Mucosa of descending colon (tissue), 3 donors: ENCODE results near the gene TSSK2. TPM values are rescaled to one million over a fixed set of nuclear protein-coding genes. Genes with fewer than 3 reads are reported as not detected.
A peak's percentile ranks its signal among the peaks of the same experiment; 100 is the strongest.

Experiments
- ATAC-seq: fragments of 200-7000 bp; cut with Tn5 transposase; one replicate; pipeline ENCODE4 v1.9.1; 2020; ENCODE audit warnings: mild to moderate bottlenecking, moderate library complexity
- DNase-seq, 3 donors: peaks; one replicate each; pipeline ENCODE4 v3.0.0-alpha.2; 2020
- H3K36me3 ChIP-seq: fragments of 200-600 bp; one replicate; pipeline ENCODE4 v1.8.0; 2021; ENCODE audit warnings: low read depth, mild to moderate bottlenecking
- H3K4me1 ChIP-seq: fragments of 200-600 bp; one replicate; pipeline ENCODE4 v1.8.0; 2021; ENCODE audit warnings: low read depth, mild to moderate bottlenecking
- H3K4me3 ChIP-seq: fragments of 200-600 bp; one replicate; pipeline ENCODE4 v1.8.0; 2021; ENCODE audit warnings: mild to moderate bottlenecking
- H3K9me3 ChIP-seq: fragments of 200-600 bp; one replicate; pipeline ENCODE4 v1.8.0; 2021; ENCODE audit warnings: mild to moderate bottlenecking
- CTCF ChIP-seq: fragments of 200-600 bp; IDR thresholded peaks from one replicate; pipeline ENCODE4 v1.8.0; 2022; ENCODE audit warnings: antibody characterized with exemption, mild to moderate bottlenecking
- intact Hi-C, 2 donors: fragments of 100-400 bp; cut with DNase I in 1 of 2; cut with micrococcal nuclease in 1 of 2; formaldehyde crosslinking; loops; one replicate each; pipeline versions ENCODE4 v1.11.0 to v1.11.1; 2022; cut with DNase I, micrococcal nuclease
- total RNA-seq, 3 donors: library from RNA; stranded (reverse); fragmentation: NEBNext Ultra II Directional in 2 of 3; extraction: Animal tissue kit (Norgen Biotek cat#: 25700) in 2 of 3; gene quantifications; one replicate each; pipeline versions ENCODE4 v1.2.1 to v1.2.4, GENCODE V29; 2021 to 2023
- donor health status: DM: no; HTN: no; CAD: no; lungs with moderate emphysema.
- donor health status: DM: no; HTN: no; CAD: no.
- donor health status: DM: no; HTN: yes; CAD: no.

Gene TSSK2
- total RNA-seq, 3 donors from 2014 or later = not detected

DNA sequence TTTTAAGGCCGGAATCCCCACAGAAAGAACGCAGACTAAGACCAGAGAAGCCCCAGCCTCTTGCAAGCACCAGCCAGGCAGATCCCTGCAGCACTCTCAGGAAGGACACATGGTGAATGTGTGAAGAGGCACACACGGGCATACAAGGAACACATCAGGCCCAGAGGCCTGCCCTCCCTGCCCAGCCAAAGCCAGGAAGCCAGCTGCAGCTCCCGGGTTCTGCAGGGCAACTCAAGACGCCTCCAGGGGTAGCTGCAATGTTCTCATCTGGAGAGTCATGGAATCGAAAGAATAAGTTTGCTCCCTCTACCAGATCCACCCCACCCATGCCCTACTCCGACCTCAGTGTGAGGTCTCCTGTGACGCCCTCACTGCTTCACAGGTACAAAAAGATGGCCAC is 11.2 kb upstream of the TSSK2 start:
- H3K4me1 ChIP-seq = peaks cover 52% of the 10 kb centered on the region
- TF ChIP-seq CTCF = no peak
- H3K36me3 ChIP-seq = no peaks in the 10 kb centered on the region
- intact Hi-C loops = no loop called here
- H3K9me3 ChIP-seq = no peaks in the 10 kb centered on the region
- H3K4me3 ChIP-seq = no peak overlapping the region
- ATAC-seq (no peak), DNase-seq (no peak)

DNA sequence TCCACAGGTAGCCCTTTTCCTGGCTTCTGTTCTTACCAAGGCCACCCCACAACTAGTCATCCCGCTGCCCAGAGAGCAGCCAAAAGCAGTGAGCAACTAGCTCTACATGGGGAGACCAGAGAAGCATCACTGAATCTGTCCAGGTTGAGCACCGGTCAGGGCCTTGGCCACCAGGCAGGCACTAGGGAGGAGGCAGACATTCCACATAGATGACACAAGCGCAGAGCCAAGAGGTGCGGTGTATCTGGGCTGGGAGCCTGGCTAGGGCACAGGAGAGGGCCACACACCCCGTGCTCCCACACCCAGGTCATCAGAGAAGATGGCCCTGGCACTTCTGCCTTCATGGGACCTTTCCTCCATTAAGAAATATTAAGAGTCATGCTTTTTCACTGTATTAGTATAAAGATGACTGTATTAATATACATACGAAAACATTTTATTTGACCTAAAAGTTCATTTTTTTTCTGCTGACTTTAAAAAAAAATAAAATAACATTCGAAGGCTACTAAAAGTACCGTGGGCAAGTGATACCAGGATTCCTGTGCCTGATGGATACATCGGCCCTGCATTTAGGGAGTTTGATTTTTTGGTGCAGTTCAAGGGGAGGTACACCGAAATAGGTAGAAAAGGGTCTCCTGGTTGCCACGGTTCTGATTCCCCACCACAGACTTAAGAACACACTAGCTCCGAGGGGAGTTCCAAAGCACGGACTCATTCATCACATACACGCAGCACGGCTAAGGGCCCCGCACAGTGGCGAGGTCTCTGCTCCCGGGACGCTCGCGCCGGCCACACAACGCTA is 10.1 kb upstream of the TSSK2 start:
- TF ChIP-seq CTCF = no peak
- DNase-seq (peak; percentile 68 to 78 (median 76)), ATAC-seq (peak; percentile 57)
- no peaks in the 10 kb centered on the region for H3K36me3 ChIP-seq
- peak overlapping the region; percentile 88 for H3K4me3 ChIP-seq
- H3K9me3 ChIP-seq = no peaks in the 10 kb centered on the region
- intact Hi-C loops = no loop called here
- peaks cover 52% of the 10 kb centered on the region for H3K4me1 ChIP-seq

- Histone ChIP-seq H3K36me3 (no peaks in the 10 kb centered on the region), H3K4me3 (peak overlapping the region; percentile 88), H3K4me1 (peaks cover 48% of the 10 kb centered on the region), H3K9me3 (no peaks in the 10 kb centered on the region)
- DNase-seq (peak; percentile 59 to 77 (median 75)), ATAC-seq (peak; percentile 57)
- intact Hi-C loops = no loop called here
- TF ChIP-seq CTCF = no peak
Observed at GRCh38 chr22:19121631-19122142, 9.4 kb upstream of the TSSK2 start.

- intact Hi-C loops = no loop called here
- peak; percentile 93 for ATAC-seq
- Histone ChIP-seq H3K9me3 (no peaks in the 10 kb centered on the region), H3K4me1 (peaks cover 42% of the 10 kb centered on the region), H3K4me3 (peak within 1 kb of the TSS; percentile 88), H3K36me3 (no peaks in the 10 kb centered on the region)
- peak; percentile 97 to 98 (median 97) for DNase-seq
- TF ChIP-seq CTCF = no peak
Observed at GRCh38 chr22:19122143-19122751, 8.9 kb upstream of the TSSK2 start, which contains the start of gene DGCR2. TSS of gene DGCR2 (minus strand) at chr22:19122412. CDS start at chr22:19122206, 206 bp downstream.

- no peak overlapping the region for H3K4me3 ChIP-seq
- H3K4me1 ChIP-seq = peaks cover 37% of the 10 kb centered on the region
- DNase-seq = no peak
- H3K9me3 ChIP-seq = no peaks in the 10 kb centered on the region
- intact Hi-C loops = no loop called here
- no peak for TF ChIP-seq CTCF
- peak; percentile 26 for ATAC-seq
- H3K36me3 ChIP-seq = no peaks in the 10 kb centered on the region
Observed at GRCh38 chr22:19122752-19123492, 8.2 kb upstream of the TSSK2 start.
